Neuronal stem cell (in vitro differentiated cells): ENCODE measurements around the gene ABCC1.
A peak's percentile ranks its signal among the peaks of the same experiment; 100 is the strongest.
"Not testable (repeated sequence)": the region's sequence is repeated elsewhere in the genome, so short reads cannot be mapped to it uniquely, and the experiment has no call there.

Experiments
- DNase-seq: peaks from one replicate; pipeline ENCODE4 v3.0.0-alpha.2; 2013; ENCODE audit warnings: low spot score
- H2AFZ ChIP-seq: one replicate; pipeline ENCODE4 v1.6.1; 2013; ENCODE audit warnings: mild to moderate bottlenecking, low read length, inconsistent platforms
- H2AK5ac ChIP-seq: 2 replicates; pipeline ENCODE4 v1.6.1; 2013; ENCODE audit warnings: low read depth, mild to moderate bottlenecking, inconsistent platforms, low read length, moderate library complexity, mixed read lengths
- H2BK120ac ChIP-seq: 2 replicates; pipeline ENCODE4 v1.6.1; 2013; ENCODE audit warnings: low read depth, mild to moderate bottlenecking, inconsistent platforms, low read length, moderate library complexity, mixed read lengths
- H2BK12ac ChIP-seq: one replicate; pipeline ENCODE4 v1.6.1; 2013; ENCODE audit warnings: low read length, inconsistent platforms
- H2BK15ac ChIP-seq: 2 replicates; pipeline ENCODE4 v1.6.1; 2013; ENCODE audit warnings: mild to moderate bottlenecking, low read length, inconsistent platforms, mixed read lengths
- H2BK5ac ChIP-seq: one replicate; pipeline ENCODE4 v1.6.1; 2013; ENCODE audit warnings: inconsistent platforms, mild to moderate bottlenecking, low read length, moderate library complexity
- H3K14ac ChIP-seq: one replicate; pipeline ENCODE4 v1.6.1; 2013; ENCODE audit warnings: low read length, inconsistent platforms
- H3K18ac ChIP-seq: 2 replicates; pipeline ENCODE4 v1.6.1; 2013; ENCODE audit warnings: low read length, inconsistent platforms
- H3K23ac ChIP-seq: 2 replicates; pipeline ENCODE4 v1.6.1; 2013; ENCODE audit warnings: low read depth, mild to moderate bottlenecking, mixed read lengths, low read length, inconsistent platforms; ENCODE audit not compliant: poor library complexity
- H3K27ac ChIP-seq: replicated peaks from 3 replicates; pipeline ENCODE4 v1.5.1; 2013; ENCODE audit warnings: low read length, inconsistent platforms
- H3K27me3 ChIP-seq, 3 experiments: 2 replicates each; pipeline ENCODE4 v1.6.1; 2013; ENCODE audit warnings: low read length in 3 of 3, mild to moderate bottlenecking in 2 of 3, inconsistent platforms in 1 of 3, low read depth in 1 of 3, mixed read lengths in 1 of 3, moderate library complexity in 1 of 3; ENCODE audit not compliant: control insufficient read depth in 3 of 3, insufficient read depth in 3 of 3
- H3K36me3 ChIP-seq, 2 donors: replicated peaks in 1 of 2; 2 replicates each; pipeline ENCODE4 v1.6.1; 2013; ENCODE audit warnings: low read length in 2 of 2; ENCODE audit not compliant: control insufficient read depth in 2 of 2, insufficient read depth in 2 of 2
- H3K4ac ChIP-seq: 2 replicates; pipeline ENCODE4 v1.6.1; 2013; ENCODE audit warnings: inconsistent platforms, mild to moderate bottlenecking, low read length, moderate library complexity
- H3K4me1 ChIP-seq, 2 donors: 1 replicate in 1 of 2; 2 replicates in 1 of 2; pipeline ENCODE4 v1.6.1; 2013; ENCODE audit warnings: low read length in 2 of 2, low read depth in 1 of 2; ENCODE audit not compliant: control insufficient read depth in 2 of 2, insufficient read depth in 1 of 2
- H3K4me2 ChIP-seq: one replicate; pipeline ENCODE4 v1.6.1; 2013; ENCODE audit warnings: mild to moderate bottlenecking, low read length, inconsistent platforms; ENCODE audit not compliant: insufficient read depth, poor library complexity, severe bottlenecking
- H3K4me3 ChIP-seq, 2 donors: 2 replicates each; pipeline ENCODE4 v1.5.1; 2013; ENCODE audit warnings: low read length in 2 of 2, mild to moderate bottlenecking in 2 of 2, inconsistent platforms in 1 of 2, moderate library complexity in 1 of 2
- H3K79me1 ChIP-seq: one replicate; pipeline ENCODE4 v1.6.1; 2013; ENCODE audit warnings: low read depth, mild to moderate bottlenecking, inconsistent platforms, low read length, moderate library complexity
- H3K9ac ChIP-seq: one replicate; pipeline ENCODE4 v1.6.1; 2013; ENCODE audit warnings: mild to moderate bottlenecking, low read depth, low read length, inconsistent platforms; ENCODE audit not compliant: poor library complexity
- H3K9me3 ChIP-seq, 2 donors: replicated peaks in 1 of 2; 2 replicates each; pipeline versions ENCODE3 to v1.6.1; 2013; ENCODE audit warnings: low read length in 2 of 2, mild to moderate bottlenecking in 2 of 2, inconsistent platforms in 1 of 2, low read depth in 1 of 2, mixed read lengths in 1 of 2, moderate library complexity in 1 of 2; ENCODE audit not compliant: control insufficient read depth in 2 of 2, insufficient read depth in 1 of 2
- H4K8ac ChIP-seq: one replicate; pipeline ENCODE4 v1.6.1; 2013; ENCODE audit warnings: low read depth, mild to moderate bottlenecking, inconsistent platforms, low read length, moderate library complexity
- H4K91ac ChIP-seq: one replicate; pipeline ENCODE4 v1.6.1; 2013; ENCODE audit warnings: low read length, low read depth, mild to moderate bottlenecking, inconsistent platforms; ENCODE audit not compliant: poor library complexity
- WGBS, 2 donors: extraction: QIAGEN DNeasy Blood & Tissue Kit; methylation state at CpG; one replicate each; pipeline ENCODE4 v1.1.7; 2013; ENCODE audit warnings: missing lambda C conversion rate in 2 of 2, mixed read lengths in 1 of 2; ENCODE audit not compliant: insufficient read length in 2 of 2, insufficient replicate concordance in 1 of 2; ENCODE audit errors: extremely low coverage in 2 of 2; 5-methylcytosine and 5-hydroxymethylcytosine counted together

ABCC1 gene

DNA sequence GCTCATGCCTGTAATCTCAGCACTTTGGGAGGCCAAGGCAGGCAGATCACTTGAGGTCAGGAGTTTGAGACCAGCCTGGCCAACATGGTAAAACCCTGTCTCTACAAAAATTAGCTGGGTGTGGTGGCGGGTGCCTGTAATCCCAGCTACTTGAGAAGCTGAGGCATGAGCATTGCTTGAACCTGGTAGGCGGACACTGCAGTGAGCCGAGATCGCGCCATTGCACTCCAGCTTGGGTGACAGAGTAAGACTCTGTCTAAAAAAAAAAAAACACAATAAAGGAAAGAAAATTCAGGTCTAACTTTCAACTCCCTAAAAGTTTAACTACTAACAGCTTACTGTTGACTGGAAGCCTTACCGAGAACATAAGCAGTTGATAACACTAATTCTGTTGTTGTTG lies 6.7 kb downstream of the ABCC1 start:
- H2BK12ac ChIP-seq, H4K91ac ChIP-seq, H3K23ac ChIP-seq, H3K4me3 ChIP-seq, H2AK5ac ChIP-seq, H3K18ac ChIP-seq, H3K27me3 ChIP-seq, DNase-seq, H3K9me3 ChIP-seq, H3K79me1 ChIP-seq, H3K4me2 ChIP-seq, H3K9ac ChIP-seq, H2BK15ac ChIP-seq, H4K8ac ChIP-seq, H3K4ac ChIP-seq, H3K27ac ChIP-seq, H2AFZ ChIP-seq, H3K36me3 ChIP-seq, H2BK5ac ChIP-seq, H3K14ac ChIP-seq, H2BK120ac ChIP-seq: not testable (repeated sequence)
- no CpG with 5 or more reads among the region's 6 CpGs for WGBS, 2 donors
- peaks cover 0 to 12% of the 10 kb centered on the region in 2 donors for H3K4me1 ChIP-seq

DNA sequence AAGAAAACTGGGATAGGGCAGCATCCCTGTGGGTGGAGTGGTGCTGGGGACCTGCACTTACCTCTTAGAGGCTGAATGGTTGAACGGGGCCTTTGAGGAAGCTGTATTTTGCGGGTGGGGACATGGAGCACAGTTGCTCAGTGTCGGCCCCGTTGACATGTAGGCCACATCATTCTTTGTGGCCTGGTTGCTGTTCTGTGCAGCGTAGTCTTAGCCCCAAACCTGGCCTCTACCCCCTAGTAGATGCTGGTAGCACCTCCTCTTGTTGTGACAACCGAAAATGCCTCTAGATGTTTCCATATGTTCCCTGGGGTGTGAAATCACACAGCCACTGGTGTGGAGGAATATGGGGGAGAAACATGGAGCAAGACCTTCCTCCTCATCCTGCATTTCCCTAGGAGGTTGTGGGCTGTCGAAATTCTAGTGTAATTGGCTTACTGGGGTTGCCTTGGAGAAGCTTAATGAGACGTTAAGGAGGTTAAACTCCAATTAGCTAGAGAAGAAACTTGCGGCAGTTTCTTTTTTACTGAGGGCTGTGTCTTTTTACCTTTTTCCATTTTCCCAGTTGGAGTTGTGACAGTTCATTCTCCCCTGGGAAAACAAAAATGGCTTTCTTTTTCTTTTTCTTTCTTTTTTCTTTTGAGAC lies 9.4 kb downstream of the ABCC1 start:
- Histone ChIP-seq H3K23ac (no peak overlapping the region), H3K18ac (no peak overlapping the region), H2BK12ac (no peak overlapping the region), H3K27me3 (no peaks in the 10 kb centered on the region), H2BK120ac (no peak overlapping the region), H3K9ac (no peak overlapping the region), H2AK5ac (no peak overlapping the region), H3K79me1 (peaks cover 9% of the 10 kb centered on the region), H4K8ac (no peak overlapping the region), H2AFZ (no peak overlapping the region), H3K4me3 (no peak overlapping the region), H3K4me1 (peaks cover 0 to 12% of the 10 kb centered on the region in 2 donors), H4K91ac (no peak overlapping the region), H3K14ac (no peak overlapping the region), H3K4ac (no peak overlapping the region), H3K9me3 (peaks cover 3 to 4% of the 10 kb centered on the region in 2 donors), H2BK15ac (no peak overlapping the region), H2BK5ac (no peak overlapping the region), H3K36me3 (peaks cover 0 to 2% of the 10 kb centered on the region in 2 donors), H3K4me2 (no peak overlapping the region), H3K27ac (peak overlapping the region; percentile 50)
- no CpG with 5 or more reads among the region's 9 CpGs for whole genome bisulfite sequencing, 2 donors
- no peak for DNase-seq

DNA sequence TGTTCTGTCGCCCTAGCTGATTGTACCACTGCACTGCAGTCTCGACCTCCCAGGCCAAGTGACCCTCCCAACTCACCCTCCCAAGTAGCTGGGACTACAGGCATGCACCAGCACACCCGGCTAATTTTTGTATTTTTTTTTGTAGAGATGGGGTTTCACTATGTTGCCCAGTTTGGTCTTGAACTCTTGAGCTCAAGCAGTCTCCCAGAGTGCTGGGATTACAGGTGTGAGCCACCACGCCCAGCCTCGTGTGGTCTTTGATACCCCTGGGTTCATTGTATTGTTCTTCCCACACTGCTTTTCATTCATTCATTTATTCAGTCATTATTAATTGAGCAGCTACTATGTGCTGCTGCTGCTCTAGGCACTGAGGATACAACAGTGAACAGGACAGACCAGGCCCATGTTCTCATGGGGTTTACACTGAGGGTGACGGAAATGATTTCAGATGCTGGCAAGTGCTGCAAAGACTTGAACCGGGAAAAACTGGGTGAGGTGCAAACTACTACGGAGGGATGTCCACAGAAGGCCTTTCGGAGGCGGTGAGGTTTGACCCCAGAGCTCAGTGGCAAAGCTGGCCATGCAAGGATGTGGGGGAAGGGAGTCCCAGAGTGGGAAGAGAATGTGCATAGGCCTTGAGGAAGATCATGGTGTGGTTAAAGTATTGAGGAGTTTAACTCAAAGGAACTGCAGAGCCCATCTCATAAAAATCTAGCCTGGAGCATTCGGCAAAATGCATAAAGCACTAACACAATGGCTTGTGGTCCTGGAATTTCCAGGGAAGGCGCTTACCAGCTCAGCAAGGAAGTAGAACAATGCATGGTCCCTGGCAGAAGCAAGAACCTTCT lies 10.9 kb downstream of the ABCC1 start:
- Histone ChIP-seq H2BK120ac (no peak overlapping the region), H3K27ac (no peak overlapping the region), H4K91ac (no peak overlapping the region), H3K14ac (no peak overlapping the region), H3K79me1 (peaks cover 9% of the 10 kb centered on the region), H3K18ac (peak overlapping the region; percentile 7), H3K9me3 (peaks cover 2 to 4% of the 10 kb centered on the region in 2 donors), H2BK5ac (no peak overlapping the region), H3K9ac (no peak overlapping the region), H3K4me2 (no peak overlapping the region), H2AK5ac (no peak overlapping the region), H3K36me3 (peaks cover 0 to 2% of the 10 kb centered on the region in 2 donors), H3K4ac (no peak overlapping the region), H2BK15ac (no peak overlapping the region), H4K8ac (no peak overlapping the region), H3K4me3 (no peak overlapping the region), H3K23ac (no peak overlapping the region), H2BK12ac (no peak overlapping the region), H3K27me3 (no peaks in the 10 kb centered on the region), H3K4me1 (peaks cover 0 to 12% of the 10 kb centered on the region in 2 donors), H2AFZ (no peak overlapping the region)
- no CpG with 5 or more reads among the region's 12 CpGs for WGBS, 2 donors
- no peak for DNase-seq

DNA sequence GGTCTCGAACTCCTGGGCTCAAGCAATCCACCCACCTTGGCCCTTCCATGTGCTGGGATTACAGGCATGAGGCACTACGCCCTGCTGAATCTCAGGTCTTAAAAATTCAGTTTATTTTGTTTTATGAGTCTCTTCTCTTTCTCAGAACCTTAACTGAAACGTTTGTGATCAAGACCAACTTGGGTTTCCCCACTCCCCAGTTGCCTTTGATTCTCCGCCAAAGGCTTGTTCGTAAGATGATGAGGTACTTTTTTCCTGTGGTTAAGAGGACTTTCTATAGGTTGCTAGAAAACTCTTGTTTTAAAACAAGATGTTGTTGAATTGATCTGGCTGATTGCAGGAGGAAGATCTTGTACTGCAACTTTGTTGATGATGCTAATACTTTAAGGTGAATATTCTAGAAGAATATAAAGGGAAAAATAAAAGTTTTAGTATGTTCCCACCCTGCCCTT lies 11.7 kb downstream of the ABCC1 start:
- WGBS, 2 donors, result no CpG with 5 or more reads among the region's 5 CpGs
- H3K4me1 ChIP-seq, result peaks cover 0 to 15% of the 10 kb centered on the region in 2 donors
- no peak overlapping the region for H3K14ac ChIP-seq
- H3K9me3 ChIP-seq, result peaks cover 0 to 4% of the 10 kb centered on the region in 2 donors
- no peak overlapping the region for H3K4me2 ChIP-seq
- H3K9ac ChIP-seq, result no peak overlapping the region
- H3K27me3 ChIP-seq, result no peaks in the 10 kb centered on the region
- H3K23ac ChIP-seq, result no peak overlapping the region
- no peak overlapping the region for H3K27ac ChIP-seq
- no peak overlapping the region for H2AK5ac ChIP-seq
- no peak overlapping the region for H3K4ac ChIP-seq
- no peak overlapping the region for H2AFZ ChIP-seq
- no peak for DNase-seq
- H3K4me3 ChIP-seq, result no peak overlapping the region
- no peak overlapping the region for H2BK120ac ChIP-seq
- no peak overlapping the region for H3K18ac ChIP-seq
- H4K91ac ChIP-seq, result no peak overlapping the region
- no peak overlapping the region for H4K8ac ChIP-seq
- no peak overlapping the region for H2BK5ac ChIP-seq
- H3K79me1 ChIP-seq, result peaks cover 9% of the 10 kb centered on the region
- H2BK12ac ChIP-seq, result no peak overlapping the region
- peaks cover 0 to 2% of the 10 kb centered on the region in 2 donors for H3K36me3 ChIP-seq
- H2BK15ac ChIP-seq, result no peak overlapping the region
